ENCODE results near the gene ITPRID1.

DNA sequence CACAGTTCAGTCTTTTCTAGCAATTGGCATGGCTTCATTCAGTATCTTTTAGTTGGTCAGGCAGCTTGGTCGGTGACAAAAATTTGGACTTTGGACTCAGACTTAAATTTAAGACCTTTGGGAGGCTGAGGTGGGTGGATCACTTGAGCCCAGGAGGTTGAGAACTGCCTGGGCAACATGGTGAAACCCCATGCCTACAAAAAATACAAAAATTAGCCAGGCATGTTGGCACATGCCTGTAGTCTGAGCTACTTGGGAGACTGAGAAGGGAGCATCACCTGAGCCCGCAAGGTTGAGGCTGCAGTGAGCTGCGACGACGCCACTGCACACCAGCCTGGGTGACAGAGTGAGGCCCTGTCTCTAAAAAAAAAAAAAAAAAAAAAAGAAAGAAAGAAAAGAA, 19.5 kb upstream of the ITPRID1 start:
- TF ChIP-seq, protein P1, sequence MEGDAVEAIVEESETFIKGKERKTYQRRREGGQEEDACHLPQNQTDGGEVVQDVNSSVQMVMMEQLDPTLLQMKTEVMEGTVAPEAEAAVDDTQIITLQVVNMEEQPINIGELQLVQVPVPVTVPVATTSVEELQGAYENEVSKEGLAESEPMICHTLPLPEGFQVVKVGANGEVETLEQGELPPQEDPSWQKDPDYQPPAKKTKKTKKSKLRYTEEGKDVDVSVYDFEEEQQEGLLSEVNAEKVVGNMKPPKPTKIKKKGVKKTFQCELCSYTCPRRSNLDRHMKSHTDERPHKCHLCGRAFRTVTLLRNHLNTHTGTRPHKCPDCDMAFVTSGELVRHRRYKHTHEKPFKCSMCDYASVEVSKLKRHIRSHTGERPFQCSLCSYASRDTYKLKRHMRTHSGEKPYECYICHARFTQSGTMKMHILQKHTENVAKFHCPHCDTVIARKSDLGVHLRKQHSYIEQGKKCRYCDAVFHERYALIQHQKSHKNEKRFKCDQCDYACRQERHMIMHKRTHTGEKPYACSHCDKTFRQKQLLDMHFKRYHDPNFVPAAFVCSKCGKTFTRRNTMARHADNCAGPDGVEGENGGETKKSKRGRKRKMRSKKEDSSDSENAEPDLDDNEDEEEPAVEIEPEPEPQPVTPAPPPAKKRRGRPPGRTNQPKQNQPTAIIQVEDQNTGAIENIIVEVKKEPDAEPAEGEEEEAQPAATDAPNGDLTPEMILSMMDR (IDR thresholded peaks at IDR 0.05), result no peak
- TF ChIP-seq POLR2A (IDR thresholded peaks at IDR 0.05), result no peak

Data from thyroid gland (tissue), 4 donors.